HG03135 (cell line): ENCODE data around the gene DCTN3.
"Not testable (repeated sequence)": the region's sequence is repeated elsewhere in the genome, so short reads cannot be mapped to it uniquely, and the experiment has no call there.

Source experiments
- ATAC-seq: cut with Tn5 transposase; IDR thresholded peaks from one replicate; pipeline ENCODE4 v1.9.1; 2021; ENCODE audit warnings: mild to moderate bottlenecking, moderate library complexity; ENCODE audit not compliant: unreplicated experiment

DCTN3 gene

GRCh38 chr9:34647651-34648050 lies 27.4 kb upstream of the DCTN3 start:
- ATAC-seq, result no peak

- ATAC-seq, result no peak
These were observed 26.7 kb upstream of the DCTN3 start for GRCh38 chr9:34647084-34647403.

- ATAC-seq, result peak; percentile 85
These were observed 26.2 kb upstream of the DCTN3 start, which contains the start of gene GALT for GRCh38 chr9:34646211-34647083. Gene GALT (plus strand): TSS chr9:34646675. CDS start chr9:34646705, 30 bp downstream.

- no peak for ATAC-seq
These were observed 24.5 kb upstream of the DCTN3 start for GRCh38 chr9:34644766-34645314.

- ATAC-seq, result no peak
These were observed 22.4 kb upstream of the DCTN3 start for GRCh38 chr9:34642679-34643078.

GRCh38 chr9:34639322-34639721 lies 19.0 kb upstream of the DCTN3 start:
- not testable (repeated sequence) for ATAC-seq

GRCh38 chr9:34638138-34638445 lies 17.8 kb upstream of the DCTN3 start:
- ATAC-seq, result no peak

GRCh38 chr9:34637356-34638137 lies 17.3 kb upstream of the DCTN3 start, which contains the start of gene SIGMAR1:
Gene SIGMAR1 (minus strand): TSS chr9:34637787. CDS start chr9:34637697, 90 bp downstream.
- peak; percentile 86 for ATAC-seq

GRCh38 chr9:34636791-34637355 lies 16.6 kb upstream of the DCTN3 start:
- no peak for ATAC-seq

- ATAC-seq, result no peak
These were observed 15.3 kb upstream of the DCTN3 start for GRCh38 chr9:34635556-34635955.

- ATAC-seq, result no peak
These were observed 14.4 kb upstream of the DCTN3 start for GRCh38 chr9:34634551-34635248.

- ATAC-seq, result no peak
These were observed 13.7 kb upstream of the DCTN3 start for GRCh38 chr9:34633851-34634550.

GRCh38 chr9:34633166-34633565 lies 12.9 kb upstream of the DCTN3 start:
- ATAC-seq, result no peak

GRCh38 chr9:34630402-34631154 lies 10.3 kb upstream of the DCTN3 start:
- no peak for ATAC-seq

GRCh38 chr9:34629491-34629808 lies 9.2 kb upstream of the DCTN3 start:
- no peak for ATAC-seq

GRCh38 chr9:34628656-34629490 lies 8.6 kb upstream of the DCTN3 start, which contains the start of gene ARID3C:
Gene ARID3C (minus strand): TSS chr9:34629066. CDS start chr9:34628014, 1,052 bp downstream.
- no peak for ATAC-seq

GRCh38 chr9:34627716-34628655 lies 7.7 kb upstream of the DCTN3 start:
- ATAC-seq, result no peak

GRCh38 chr9:34625186-34625486 lies 4.8 kb upstream of the DCTN3 start:
- ATAC-seq, result no peak
